Vagina (tissue), 2 donors: ENCODE results near the gene VDR. TPM values are rescaled to one million over a fixed set of nuclear protein-coding genes. Genes with fewer than 3 reads are reported as not detected.

Experiments
- DNase-seq, 2 donors: peaks; one replicate each; pipeline ENCODE4 v3.0.0-alpha.2; 2017; ENCODE audit errors: extremely low spot score in 2 of 2
- H3K27ac ChIP-seq: fragments of 200-600 bp; sonication (generic); one replicate; pipeline ENCODE4 v1.5.1; 2019
- H3K27me3 ChIP-seq: fragments of 200-600 bp; sonication (generic); one replicate; pipeline ENCODE4 v1.5.1; 2019
- H3K36me3 ChIP-seq, 2 donors: fragments of 200-600 bp; sonication (generic); one replicate each; pipeline ENCODE4 v1.5.1; 2017 to 2019
- H3K4me1 ChIP-seq: fragments of 200-600 bp; sonication (generic); one replicate; pipeline ENCODE4 v1.5.1; 2019
- H3K4me3 ChIP-seq, 2 donors: fragments of 200-600 bp; sonication (generic); 1 replicate in 1 of 2; 2 replicates in 1 of 2; pipeline ENCODE4 v1.5.1; 2016 to 2019
- H3K9me3 ChIP-seq: fragments of 200-600 bp; sonication (generic); one replicate; pipeline ENCODE4 v1.5.1; 2019
- CTCF ChIP-seq, 3 experiments: fragments of 450-650 bp in 2 of 3; fragments of 200-600 bp in 1 of 3; sonication (generic) in 1 of 3; IDR thresholded peaks; one replicate each; pipeline ENCODE4 v1.5.1; 2017 to 2019; ENCODE audit warnings: antibody characterized with exemption in 3 of 3, mild to moderate bottlenecking in 2 of 3, moderate library complexity in 2 of 3
- POLR2A ChIP-seq, 2 donors: fragments of 450-650 bp; IDR thresholded peaks; one replicate each; pipeline ENCODE4 v1.6.1; 2017; ENCODE audit warnings: antibody characterized with exemption in 2 of 2, mild to moderate bottlenecking in 2 of 2, moderate library complexity in 2 of 2
- POLR2AphosphoS5 ChIP-seq, 2 donors: sonication (generic); formaldehyde crosslinking; IDR thresholded peaks; one replicate each; pipeline ENCODE4 v1.9.0; 2017; ENCODE audit warnings: antibody characterized with exemption in 2 of 2, mild to moderate bottlenecking in 2 of 2, low read depth in 1 of 2; ENCODE audit not compliant: insufficient read depth in 1 of 2
- intact Hi-C: fragments of 100-400 bp; cut with DNase I; formaldehyde crosslinking; loops from one replicate; pipeline ENCODE4 v1.15.1; 2023
- total RNA-seq: library from RNA; depleted of rRNA; stranded (reverse); fragments of >200 nt; gene quantifications from one replicate; pipeline ENCODE4 v1.2.3, GENCODE V29; 2016

The VDR gene
- total RNA-seq, 1 donor from 2014 or later, result 23.6 TPM

- no peaks in the 10 kb centered on the region for H3K27me3 ChIP-seq
- no peak for DNase-seq
- H3K27ac ChIP-seq, result peak overlapping the region; percentile 99
- H3K4me1 ChIP-seq, result peaks cover 91% of the 10 kb centered on the region
- no peaks in the 10 kb centered on the region for H3K36me3 ChIP-seq
- no peaks in the 10 kb centered on the region for H3K9me3 ChIP-seq
- no peak overlapping the region for H3K4me3 ChIP-seq
- intact Hi-C loops, result loop anchor here (5.0 kb wide), 1 partner anchor 47 kb away; no protein-coding TSS in a partner anchor
- TF ChIP-seq CTCF (IDR thresholded peaks at IDR 0.05) (no peak), POLR2A (IDR thresholded peaks at IDR 0.05) (no peak), POLR2AphosphoS5 (IDR thresholded peaks at IDR 0.05; ENCODE audit: insufficient read depth in 1 of 2, low read depth in 1 of 2) (no peak)
These were observed 80.2 kb downstream of the VDR start for GRCh38 chr12:47824635-47825034.

GRCh38 chr12:47824198-47824597 lies 80.6 kb downstream of the VDR start:
- intact Hi-C loops, result no loop called here
- Histone ChIP-seq H3K4me1 (peaks cover 87% of the 10 kb centered on the region), H3K4me3 (no peak overlapping the region)

GRCh38 chr12:47823422-47824086 lies 81.2 kb downstream of the VDR start:
- peak overlapping the region; percentile 99 for H3K27ac ChIP-seq
- no peak for DNase-seq
- H3K36me3 ChIP-seq, result no peaks in the 10 kb centered on the region
- H3K4me3 ChIP-seq, result no peak overlapping the region
- no peaks in the 10 kb centered on the region for H3K9me3 ChIP-seq
- intact Hi-C loops, result no loop called here
- H3K4me1 ChIP-seq, result peaks cover 84% of the 10 kb centered on the region
- no peaks in the 10 kb centered on the region for H3K27me3 ChIP-seq
- TF ChIP-seq CTCF (IDR thresholded peaks at IDR 0.05) (no peak), POLR2AphosphoS5 (IDR thresholded peaks at IDR 0.05; ENCODE audit: insufficient read depth in 1 of 2, low read depth in 1 of 2) (no peak), POLR2A (IDR thresholded peaks at IDR 0.05) (no peak)

More at GRCh38 chr12:47824198-47824597, 80.6 kb downstream of the VDR start:
- Histone ChIP-seq H3K9me3 (no peaks in the 10 kb centered on the region), H3K27ac (peak overlapping the region; percentile 99), H3K36me3 (no peaks in the 10 kb centered on the region), H3K27me3 (no peaks in the 10 kb centered on the region)
- TF ChIP-seq POLR2A (IDR thresholded peaks at IDR 0.05) (no peak), CTCF (IDR thresholded peaks at IDR 0.05) (no peak), POLR2AphosphoS5 (IDR thresholded peaks at IDR 0.05; ENCODE audit: insufficient read depth in 1 of 2, low read depth in 1 of 2) (no peak)
- DNase-seq, result no peak

- intact Hi-C loops, result no loop called here
- H3K9me3 ChIP-seq, result no peaks in the 10 kb centered on the region
- H3K4me1 ChIP-seq, result peaks cover 84% of the 10 kb centered on the region
These were observed 81.9 kb downstream of the VDR start for GRCh38 chr12:47822863-47823262.

More at GRCh38 chr12:47822863-47823262, 81.9 kb downstream of the VDR start:
- no peak overlapping the region for H3K4me3 ChIP-seq
- H3K36me3 ChIP-seq, result no peaks in the 10 kb centered on the region
- H3K27me3 ChIP-seq, result no peaks in the 10 kb centered on the region
- no peak for DNase-seq
- TF ChIP-seq POLR2AphosphoS5 (IDR thresholded peaks at IDR 0.05; ENCODE audit: insufficient read depth in 1 of 2, low read depth in 1 of 2) (no peak), CTCF (IDR thresholded peaks at IDR 0.05) (no peak), POLR2A (IDR thresholded peaks at IDR 0.05) (no peak)
- peak overlapping the region; percentile 99 for H3K27ac ChIP-seq
